GM21576 (cell line): ENCODE results near the gene CTXND2.
"Not testable (repeated sequence)": the region's sequence is repeated elsewhere in the genome, so short reads cannot be mapped to it uniquely, and the experiment has no call there.

Experiments used
- ATAC-seq: cut with Tn5 transposase; IDR thresholded peaks from one replicate; pipeline ENCODE4 v1.9.1; 2021; ENCODE audit warnings: mild to moderate bottlenecking, moderate library complexity; ENCODE audit not compliant: unreplicated experiment

The CTXND2 gene

GRCh38 chr1:150887018-150887417, at the start of gene CTXND2:
Gene CTXND2 (plus strand): TSS chr1:150887136. CDS start chr1:150912315, 25,179 bp downstream.
- ATAC-seq, result no peak

GRCh38 chr1:150840850-150841249, 46.1 kb upstream of the CTXND2 start:
- ATAC-seq, result not testable (repeated sequence)

GRCh38 chr1:150841626-150842025, 45.3 kb upstream of the CTXND2 start:
- ATAC-seq, result no peak

- ATAC-seq, result no peak
These were observed 44.6 kb upstream of the CTXND2 start for GRCh38 chr1:150842343-150842742.

- ATAC-seq, result no peak
These were observed 44.0 kb upstream of the CTXND2 start for GRCh38 chr1:150842964-150843363.

- no peak for ATAC-seq
These were observed 43.5 kb upstream of the CTXND2 start for GRCh38 chr1:150843474-150843873.

- no peak for ATAC-seq
These were observed 40.3 kb upstream of the CTXND2 start for GRCh38 chr1:150846473-150847146.

- ATAC-seq, result not testable (repeated sequence)
These were observed 36.1 kb upstream of the CTXND2 start for GRCh38 chr1:150850801-150851362.

GRCh38 chr1:150852734-150853133, 34.2 kb upstream of the CTXND2 start:
- not testable (repeated sequence) for ATAC-seq

- no peak for ATAC-seq
These were observed 23.2 kb upstream of the CTXND2 start for GRCh38 chr1:150863724-150864123.

- ATAC-seq, result not testable (repeated sequence)
These were observed 22.7 kb upstream of the CTXND2 start for GRCh38 chr1:150864200-150864599.

GRCh38 chr1:150869683-150870082, 17.3 kb upstream of the CTXND2 start:
- no peak for ATAC-seq

- ATAC-seq, result no peak
These were observed 14.4 kb upstream of the CTXND2 start for GRCh38 chr1:150872572-150872971.

GRCh38 chr1:150873521-150873920, 13.4 kb upstream of the CTXND2 start:
- ATAC-seq, result no peak

GRCh38 chr1:150874455-150875196, 12.3 kb upstream of the CTXND2 start:
- no peak for ATAC-seq

GRCh38 chr1:150875197-150876118, 11.5 kb upstream of the CTXND2 start:
- no peak for ATAC-seq

GRCh38 chr1:150876119-150876454, 10.8 kb upstream of the CTXND2 start:
- ATAC-seq, result no peak

GRCh38 chr1:150878931-150879330, 8.0 kb upstream of the CTXND2 start:
- not testable (repeated sequence) for ATAC-seq

- no peak for ATAC-seq
These were observed 5.4 kb upstream of the CTXND2 start for GRCh38 chr1:150881331-150882070.

GRCh38 chr1:150883121-150883520, 3.8 kb upstream of the CTXND2 start:
- not testable (repeated sequence) for ATAC-seq
